ENCODE measurements around the gene WASF2.
"Not testable (repeated sequence)": the region's sequence is repeated elsewhere in the genome, so short reads cannot be mapped to it uniquely, and the experiment has no call there.

WASF2 gene

DNA sequence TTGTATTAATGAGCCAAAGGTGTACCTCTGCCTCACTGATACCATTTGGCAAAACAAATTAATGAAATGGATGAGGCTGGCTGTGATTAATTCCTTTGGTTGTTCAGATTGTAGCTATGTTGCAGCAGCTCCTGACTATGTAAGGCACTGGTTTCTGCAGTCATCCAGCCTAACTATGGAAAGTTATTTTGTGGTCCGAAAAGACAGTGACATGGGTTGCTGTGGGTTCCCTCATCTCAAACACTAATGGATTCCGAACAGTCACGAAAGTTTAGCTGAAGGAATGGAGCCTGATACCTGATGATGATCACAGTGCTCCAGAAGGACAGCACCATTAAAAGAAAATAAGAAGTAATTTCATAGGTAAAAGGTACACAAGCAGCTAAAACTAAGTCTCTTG lies 42.6 kb downstream of the WASF2 start:
- no peak for DNase-seq

DNA sequence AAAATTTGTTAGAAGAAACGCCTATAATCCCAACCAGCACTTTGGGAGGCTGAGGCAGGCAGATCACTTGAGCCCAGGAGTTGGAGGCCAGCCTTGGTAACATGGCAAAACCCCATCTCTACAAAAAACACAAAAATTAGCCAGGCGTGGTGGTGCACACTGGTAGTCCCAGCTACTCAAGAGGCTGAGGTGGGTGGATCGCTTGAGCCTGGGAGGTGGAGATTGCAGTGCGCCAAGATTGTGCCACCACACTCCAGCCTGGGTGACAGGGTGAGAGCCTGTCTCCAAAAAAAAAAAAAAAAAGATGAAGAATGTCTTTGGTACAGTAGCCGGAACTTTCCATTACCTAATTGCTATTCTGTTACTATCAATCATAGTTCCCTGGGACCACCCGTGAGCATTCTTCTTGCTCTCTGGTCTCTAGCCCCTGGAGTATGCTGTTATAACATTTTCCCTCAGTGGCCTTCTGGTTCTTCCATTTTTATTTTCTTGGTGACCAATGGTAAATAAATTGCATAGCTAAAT lies 43.4 kb downstream of the WASF2 start:
- no peak for DNase-seq

DNA sequence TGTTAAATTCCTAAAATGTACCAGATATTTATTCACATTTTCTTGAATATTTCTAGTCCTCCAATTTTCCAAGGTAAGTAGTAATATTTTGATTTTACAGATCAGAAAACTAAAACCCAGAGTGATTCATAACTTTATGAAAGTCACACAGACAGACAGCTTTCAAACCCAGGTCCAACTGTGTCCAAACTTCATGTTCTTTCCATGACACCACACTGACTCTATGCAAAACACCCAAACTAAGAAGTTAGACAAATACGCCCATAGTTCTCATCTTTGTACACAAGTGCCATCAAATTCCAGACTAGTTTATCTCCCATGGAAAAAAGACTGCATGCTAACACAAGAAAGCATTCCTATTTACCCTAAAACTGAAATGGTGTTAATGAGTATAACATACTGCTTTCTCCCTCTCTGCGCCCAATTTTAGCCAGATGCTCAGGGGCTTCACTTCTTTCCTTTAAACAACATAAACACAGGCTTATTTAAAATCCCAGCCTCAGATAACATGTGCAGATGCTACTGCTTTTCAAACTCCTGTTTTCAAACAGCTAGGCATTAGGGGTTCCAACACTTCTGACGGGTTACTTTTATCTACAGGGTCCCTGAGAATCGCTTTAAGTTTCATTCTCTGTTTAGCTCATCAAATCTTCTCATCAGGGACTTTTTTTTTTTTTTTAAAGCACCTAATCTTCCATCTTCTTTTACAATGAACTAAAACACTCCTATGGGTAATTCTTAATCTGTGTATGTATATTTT lies 44.6 kb downstream of the WASF2 start:
- DNase-seq = no peak

DNA sequence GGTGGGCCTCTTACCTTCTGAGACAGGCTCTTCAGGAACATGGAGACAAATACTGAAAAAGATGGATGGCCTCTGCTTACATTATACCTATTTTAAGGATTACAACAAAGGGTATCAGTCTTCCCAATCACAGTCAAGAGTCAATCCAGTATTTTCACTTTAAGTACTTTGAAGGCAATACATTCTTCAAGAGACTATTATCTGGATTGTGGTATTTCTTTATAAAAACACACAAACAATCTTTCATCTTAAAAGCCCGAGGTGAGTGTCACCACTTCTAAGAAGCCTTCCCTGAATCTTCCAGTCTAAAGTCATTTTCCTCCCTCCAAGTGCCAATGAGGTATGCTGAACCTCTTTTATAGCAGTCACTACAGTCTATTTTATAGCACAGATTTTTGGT lies 45.3 kb downstream of the WASF2 start:
- DNase-seq = no peak

GRCh38 chr1:27439150-27439549 lies 50.8 kb downstream of the WASF2 start:
- no peak for DNase-seq

DNA sequence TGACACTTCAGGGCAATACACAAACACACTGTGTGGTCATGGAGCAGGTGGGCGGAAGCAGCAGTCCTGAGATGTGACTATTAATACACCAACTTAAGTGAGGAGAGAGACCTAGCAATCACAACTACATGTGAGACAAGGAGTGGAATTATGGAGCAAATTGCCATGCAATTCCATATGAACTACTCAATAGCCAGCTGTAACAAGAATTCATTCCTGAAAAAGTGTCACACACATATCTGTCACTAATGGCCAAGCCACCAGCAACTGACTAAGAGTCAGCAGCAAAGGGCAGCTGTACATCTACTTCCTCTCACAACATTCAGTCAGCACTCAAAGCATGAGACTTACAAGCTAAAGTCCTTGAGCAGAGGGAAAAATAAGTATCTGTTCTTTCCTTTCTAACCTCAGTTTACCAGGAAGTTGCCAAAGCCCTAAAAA lies 51.3 kb downstream of the WASF2 start:
- no peak for DNase-seq

- no peak for DNase-seq
These were observed 53.5 kb downstream of the WASF2 start for GRCh38 chr1:27436204-27437159.

- DNase-seq = no peak
These were observed 54.3 kb downstream of the WASF2 start for GRCh38 chr1:27435566-27436203.

- DNase-seq = no peak
These were observed 56.3 kb downstream of the WASF2 start for GRCh38 chr1:27433706-27434105.

DNA sequence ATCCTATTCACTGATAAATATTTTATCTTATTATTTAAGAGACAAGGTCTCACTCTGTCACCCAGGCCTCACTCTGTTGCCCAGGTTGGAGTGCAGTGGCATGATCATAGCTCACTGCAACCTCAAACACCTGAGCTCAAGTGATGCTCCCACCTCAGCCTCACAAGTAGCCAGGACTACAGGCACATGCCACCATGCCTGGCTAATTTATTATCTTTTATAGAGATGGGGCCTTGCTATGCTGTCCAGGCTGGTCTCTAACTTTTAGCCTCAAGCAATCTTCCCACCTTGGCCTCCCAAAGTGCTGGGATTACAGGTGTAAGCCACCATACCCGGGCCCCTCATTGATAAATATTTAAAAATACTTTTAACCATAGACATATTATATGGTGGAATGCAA lies 57.2 kb downstream of the WASF2 start:
- not testable (repeated sequence) for DNase-seq

DNA sequence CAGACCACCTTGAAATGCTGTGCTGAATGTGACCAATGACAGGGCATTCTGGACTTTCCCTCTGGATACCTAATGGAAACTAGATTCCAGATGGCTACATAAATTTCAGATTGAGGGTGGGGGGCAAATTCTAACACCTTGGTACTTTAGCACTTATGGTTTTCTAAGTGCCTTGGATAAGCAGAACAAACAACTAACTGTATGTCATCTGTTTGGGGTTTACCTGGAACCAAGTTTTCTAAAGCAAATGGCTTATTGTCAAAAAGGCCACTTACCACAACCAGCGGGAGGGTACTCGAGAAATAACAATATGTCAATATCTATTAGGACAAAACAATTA lies 58.4 kb downstream of the WASF2 start:
- DNase-seq = no peak

GRCh38 chr1:27430903-27431600 lies 58.9 kb downstream of the WASF2 start:
- DNase-seq = no peak

GRCh38 chr1:27429029-27429425 lies 60.9 kb downstream of the WASF2 start:
- no peak for DNase-seq

GRCh38 chr1:27428316-27429028 lies 61.5 kb downstream of the WASF2 start:
- DNase-seq = no peak

- DNase-seq = no peak
These were observed 62.1 kb downstream of the WASF2 start for GRCh38 chr1:27427816-27428315.

GRCh38 chr1:27427329-27427728 lies 62.6 kb downstream of the WASF2 start:
- no peak for DNase-seq

DNA sequence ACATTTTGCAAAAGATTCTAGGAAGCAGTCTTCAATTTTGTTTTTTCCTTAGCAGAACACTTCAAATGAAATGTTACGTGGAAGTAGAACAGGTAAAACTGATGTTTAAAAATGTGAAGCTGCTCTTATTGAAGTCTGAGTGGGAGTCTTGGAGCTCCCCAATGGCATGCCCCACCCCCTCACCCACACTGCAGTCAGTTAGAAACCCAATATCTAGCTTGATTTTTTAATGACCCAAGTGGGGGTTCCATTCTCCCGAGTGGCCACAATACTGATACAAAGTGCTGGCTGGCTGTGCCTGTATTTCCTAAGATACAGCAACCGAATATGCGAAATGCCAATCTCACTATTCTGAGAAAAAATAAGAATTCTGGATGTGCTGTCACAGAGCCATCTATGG lies 66.3 kb downstream of the WASF2 start:
- no peak for DNase-seq

DNA sequence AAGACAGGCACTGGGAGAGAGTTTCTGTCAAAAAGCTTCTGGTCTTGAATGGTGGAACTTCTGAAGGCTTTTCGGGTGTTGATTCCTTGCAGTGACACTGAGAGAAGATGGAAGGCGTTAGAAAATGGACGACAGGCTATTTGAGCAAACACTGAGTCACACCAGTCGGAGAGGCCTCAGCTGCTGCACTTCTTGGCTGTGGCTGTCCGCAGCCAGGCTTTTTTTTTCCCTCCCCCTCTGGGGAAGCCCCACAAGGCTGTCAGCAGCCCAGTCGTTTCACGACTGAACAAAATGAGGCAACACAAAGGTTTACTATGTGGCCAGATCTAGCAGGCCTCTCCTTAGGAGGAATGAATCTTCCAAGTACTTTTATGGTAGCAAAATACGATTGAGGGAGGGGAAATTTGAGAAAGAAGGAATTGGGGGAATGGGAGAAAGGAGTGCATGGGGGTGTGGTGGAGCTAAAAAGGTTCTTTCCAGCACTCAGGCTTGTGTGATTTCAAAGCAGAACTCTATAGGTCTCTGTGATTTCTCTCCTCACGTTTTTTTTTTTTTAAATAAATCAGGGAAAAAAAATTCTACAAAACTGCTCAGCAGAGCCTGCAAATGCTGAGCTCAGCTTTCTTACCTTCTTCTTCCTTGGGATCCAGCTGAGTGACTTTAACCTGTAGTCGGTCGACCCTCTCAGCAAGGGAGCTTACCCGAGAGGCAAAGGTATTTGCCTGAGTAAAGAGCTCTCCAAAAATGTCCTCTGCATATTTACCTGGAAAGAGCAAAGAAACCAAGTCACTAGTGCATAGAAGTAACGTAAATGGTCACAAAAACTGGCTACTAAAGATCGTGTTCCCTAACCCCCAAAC lies 71.4 kb downstream of the WASF2 start:
- DNase-seq = no peak

GRCh38 chr1:27417713-27418112 lies 72.3 kb downstream of the WASF2 start:
- DNase-seq = no peak

DNA sequence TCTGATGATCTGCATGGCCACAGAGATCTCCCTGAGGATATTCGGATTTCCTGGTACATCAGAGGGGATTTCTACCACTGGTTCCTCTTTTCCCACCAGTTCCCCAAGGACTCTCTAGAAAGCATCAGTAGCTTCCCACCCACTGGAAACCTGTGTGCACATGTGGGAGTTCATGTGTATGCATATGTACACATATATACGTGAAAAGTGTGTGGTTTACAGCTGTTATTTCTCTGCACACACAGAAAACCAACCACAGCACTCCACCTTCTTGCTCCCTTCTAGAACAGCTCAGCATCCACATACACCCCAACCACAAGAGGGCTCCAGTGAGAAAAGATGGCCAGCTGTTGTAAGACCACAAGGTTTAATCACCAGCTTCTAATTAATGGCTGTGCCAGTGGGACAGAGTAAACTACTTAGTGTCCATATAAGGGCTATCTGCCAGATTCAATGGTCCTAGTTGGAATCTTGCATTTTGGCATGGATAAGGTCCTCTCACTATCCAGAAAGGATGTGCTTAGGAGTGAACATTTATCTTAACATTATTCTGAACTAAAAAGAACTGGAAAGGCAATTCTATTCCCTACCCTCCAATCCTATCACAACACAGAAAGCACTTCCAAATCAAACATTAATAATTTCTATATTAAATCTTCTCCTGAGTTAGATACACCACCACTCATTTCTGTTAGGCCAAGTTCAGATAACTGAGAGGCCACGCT lies 73.4 kb downstream of the WASF2 start:
- DNase-seq = no peak
